Left ventricle myocardium inferior (tissue), 1 donor: Measurements from ENCODE around the gene ABCG2. TPM values are rescaled to one million over a fixed set of nuclear protein-coding genes. Genes with fewer than 3 reads are reported as not detected.

ENCODE experiments used
- DNase-seq: peaks from one replicate; pipeline ENCODE4 v3.0.0-alpha.2; 2020
- H3K27ac ChIP-seq: fragments of 200-600 bp; replicated peaks from 2 replicates; pipeline ENCODE4 v1.8.0; 2021
- H3K27me3 ChIP-seq: fragments of 200-600 bp; 2 replicates; pipeline ENCODE4 v1.8.0; 2021; ENCODE audit warnings: low read depth
- H3K36me3 ChIP-seq: fragments of 200-600 bp; 2 replicates; pipeline ENCODE4 v1.8.0; 2021
- H3K4me1 ChIP-seq: fragments of 200-600 bp; 2 replicates; pipeline ENCODE4 v1.8.0; 2021
- H3K4me3 ChIP-seq: fragments of 200-600 bp; 2 replicates; pipeline ENCODE4 v1.8.0; 2021; ENCODE audit warnings: mild to moderate bottlenecking, moderate library complexity
- H3K9me3 ChIP-seq: fragments of 200-600 bp; replicated peaks from 2 replicates; pipeline ENCODE4 v1.8.0; 2021
- intact Hi-C: fragments of 100-400 bp; cut with micrococcal nuclease; formaldehyde crosslinking; loops from one replicate; pipeline ENCODE4 v1.11.0; 2022
- total RNA-seq: library from RNA; stranded (reverse); fragmentation: NEBNext Ultra II Directional; extraction: Animal tissue kit (Norgen Biotek cat#: 25700); gene quantifications from one replicate; pipeline ENCODE4 v1.2.1, GENCODE V29; 2021
- TF ChIP-seq, protein P1 (sequence below): fragments of 200-600 bp; IDR thresholded peaks from 2 replicates; pipeline ENCODE4 v1.8.0; 2021; ENCODE audit warnings: antibody characterized with exemption, mild to moderate bottlenecking, borderline replicate concordance
- donor health status: DM: no; HTN: yes; CAD: no; lungs with severe emphysema.

Gene ABCG2
- total RNA-seq, 1 donor from 2014 or later, result 1.6 TPM

DNA sequence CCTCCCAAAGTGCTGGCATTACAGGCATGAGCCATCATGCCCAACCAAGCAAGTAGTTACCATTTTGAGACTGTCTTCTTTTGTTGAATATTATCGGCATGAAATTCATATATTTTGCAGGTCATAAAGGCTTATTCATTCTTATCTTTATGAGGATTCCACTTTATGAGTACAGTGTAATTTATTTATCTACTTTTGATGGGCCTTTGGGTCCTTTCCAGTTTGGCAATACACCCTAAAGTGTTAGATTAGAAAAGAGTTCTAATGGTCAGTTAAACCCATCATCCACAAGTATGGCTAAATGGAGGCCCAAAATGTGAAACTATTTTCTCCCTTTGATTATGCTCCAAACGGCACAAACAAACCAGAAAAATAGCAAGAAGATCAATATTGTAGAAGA is 10.9 kb upstream of the ABCG2 start:
- Histone ChIP-seq H3K36me3 (no peaks in the 10 kb centered on the region), H3K4me1 (no peaks in the 10 kb centered on the region), H3K27ac (no peak overlapping the region), H3K27me3 (no peaks in the 10 kb centered on the region), H3K4me3 (no peak overlapping the region), H3K9me3 (no peaks in the 10 kb centered on the region)
- TF ChIP-seq, protein P1, sequence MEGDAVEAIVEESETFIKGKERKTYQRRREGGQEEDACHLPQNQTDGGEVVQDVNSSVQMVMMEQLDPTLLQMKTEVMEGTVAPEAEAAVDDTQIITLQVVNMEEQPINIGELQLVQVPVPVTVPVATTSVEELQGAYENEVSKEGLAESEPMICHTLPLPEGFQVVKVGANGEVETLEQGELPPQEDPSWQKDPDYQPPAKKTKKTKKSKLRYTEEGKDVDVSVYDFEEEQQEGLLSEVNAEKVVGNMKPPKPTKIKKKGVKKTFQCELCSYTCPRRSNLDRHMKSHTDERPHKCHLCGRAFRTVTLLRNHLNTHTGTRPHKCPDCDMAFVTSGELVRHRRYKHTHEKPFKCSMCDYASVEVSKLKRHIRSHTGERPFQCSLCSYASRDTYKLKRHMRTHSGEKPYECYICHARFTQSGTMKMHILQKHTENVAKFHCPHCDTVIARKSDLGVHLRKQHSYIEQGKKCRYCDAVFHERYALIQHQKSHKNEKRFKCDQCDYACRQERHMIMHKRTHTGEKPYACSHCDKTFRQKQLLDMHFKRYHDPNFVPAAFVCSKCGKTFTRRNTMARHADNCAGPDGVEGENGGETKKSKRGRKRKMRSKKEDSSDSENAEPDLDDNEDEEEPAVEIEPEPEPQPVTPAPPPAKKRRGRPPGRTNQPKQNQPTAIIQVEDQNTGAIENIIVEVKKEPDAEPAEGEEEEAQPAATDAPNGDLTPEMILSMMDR, result no peak
- intact Hi-C loops, result no loop called here
- DNase-seq, result no peak

DNA sequence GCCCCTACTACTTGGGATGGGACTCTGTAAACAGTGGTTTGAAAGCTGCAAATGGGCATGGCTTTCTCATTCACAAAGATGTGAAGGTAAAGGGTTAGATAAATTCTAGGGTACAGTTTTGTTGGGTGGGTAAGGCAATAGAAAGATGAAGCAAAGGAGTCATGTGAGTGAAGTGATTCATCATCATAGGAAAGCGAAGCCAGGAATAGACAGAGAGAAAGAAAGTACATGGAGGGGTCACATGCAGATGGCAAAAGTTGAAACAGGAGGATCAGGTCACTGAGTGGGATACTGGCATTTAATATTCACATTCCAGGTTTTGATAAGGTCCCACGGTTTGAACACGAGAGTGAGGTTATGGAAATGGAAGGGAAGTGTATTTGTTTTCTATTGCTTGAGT is 8.2 kb upstream of the ABCG2 start:
- Histone ChIP-seq H3K36me3 (no peaks in the 10 kb centered on the region), H3K4me3 (no peak overlapping the region), H3K9me3 (no peaks in the 10 kb centered on the region), H3K27me3 (no peaks in the 10 kb centered on the region), H3K4me1 (no peaks in the 10 kb centered on the region), H3K27ac (no peak overlapping the region)
- intact Hi-C loops, result no loop called here
- DNase-seq, result no peak
- TF ChIP-seq, protein P1, result no peak

GRCh38 chr4:88163336-88163735 is 4.9 kb upstream of the ABCG2 start:
- Histone ChIP-seq H3K27ac (no peak overlapping the region), H3K36me3 (no peaks in the 10 kb centered on the region), H3K9me3 (no peaks in the 10 kb centered on the region), H3K27me3 (peaks cover 7% of the 10 kb centered on the region), H3K4me1 (peaks cover 10% of the 10 kb centered on the region), H3K4me3 (no peak overlapping the region)
- intact Hi-C loops, result no loop called here
- TF ChIP-seq, protein P1, result no peak
- DNase-seq, result no peak

- H3K4me1 ChIP-seq, result peaks cover 12% of the 10 kb centered on the region
- intact Hi-C loops, result no loop called here
- TF ChIP-seq, protein P1, result no peak
- no peak overlapping the region for H3K4me3 ChIP-seq
- DNase-seq, result no peak
- no peaks in the 10 kb centered on the region for H3K36me3 ChIP-seq
- H3K9me3 ChIP-seq, result no peaks in the 10 kb centered on the region
- H3K27ac ChIP-seq, result no peak overlapping the region
- peaks cover 8% of the 10 kb centered on the region for H3K27me3 ChIP-seq
These were observed 4.2 kb upstream of the ABCG2 start for GRCh38 chr4:88162626-88163025.

- DNase-seq, result no peak
- peaks cover 8% of the 10 kb centered on the region for H3K27me3 ChIP-seq
- no peak overlapping the region for H3K27ac ChIP-seq
- H3K9me3 ChIP-seq, result no peaks in the 10 kb centered on the region
- intact Hi-C loops, result no loop called here
- peaks cover 12% of the 10 kb centered on the region for H3K4me1 ChIP-seq
- TF ChIP-seq, protein P1, result no peak
- peak overlapping the region; percentile 79 for H3K4me3 ChIP-seq
- H3K36me3 ChIP-seq, result no peaks in the 10 kb centered on the region
These were observed 838 bp upstream of the ABCG2 start for GRCh38 chr4:88159229-88159725.
